Measurements from ENCODE around the gene SYNM. TPM values are rescaled to one million over a fixed set of nuclear protein-coding genes. Genes with fewer than 3 reads are reported as not detected.

Gene SYNM
- total RNA-seq, 2 experiments from 2014 or later: 0.11 TPM

GRCh38 chr15:99113547-99114271 lies 8.8 kb downstream of the SYNM start:
- no peaks in the 10 kb centered on the region for H3K36me3 ChIP-seq (ENCODE audit: insufficient read depth, low read length)
- no peaks in the 10 kb centered on the region for H3K9me3 Mint-ChIP-seq
- H3K9me3 ChIP-seq (ENCODE audit: control insufficient read depth in 1 of 2, insufficient read depth in 1 of 2, low read length in 2 of 2): no peaks in the 10 kb centered on the region
- no peak overlapping the region for H3K27ac Mint-ChIP-seq
- DNase-seq (no peak), ATAC-seq (ENCODE audit: poor library complexity) (no peak)
- POLR2A ChIA-PET: no interaction called here
- H3K36me3 Mint-ChIP-seq (ENCODE audit: low read depth): no peaks in the 10 kb centered on the region
- no peak for TF ChIP-seq CTCF (IDR thresholded peaks at IDR 0.05)
- no peak overlapping the region for H3K27ac ChIP-seq (ENCODE audit: low read depth in 1 of 2, low read length in 2 of 2)
- no peak overlapping the region for H3K4me3 Mint-ChIP-seq
- no peaks in the 10 kb centered on the region for H3K4me1 Mint-ChIP-seq (ENCODE audit: low read depth)
- H3K27me3 Mint-ChIP-seq: peaks cover 3% of the 10 kb centered on the region
- peaks cover 0 to 5% of the 10 kb centered on the region in 2 experiments for H3K27me3 ChIP-seq (ENCODE audit: control insufficient read depth in 1 of 2, insufficient read depth in 2 of 2, low read length in 2 of 2)
- CTCF ChIA-PET: no interaction called here
- intact Hi-C loops (cut with DNase I, micrococcal nuclease): no loop called here
- H3K4me3 ChIP-seq (ENCODE audit: low read length): no peak overlapping the region
- H3K4me1 ChIP-seq (ENCODE audit: insufficient read depth, low read length): no peaks in the 10 kb centered on the region

- TF ChIP-seq CTCF (IDR thresholded peaks at IDR 0.05): no peak
- intact Hi-C loops (cut with DNase I, micrococcal nuclease): no loop called here
- DNase-seq (no peak), ATAC-seq (ENCODE audit: poor library complexity) (no peak)
- no peaks in the 10 kb centered on the region for H3K36me3 ChIP-seq (ENCODE audit: insufficient read depth, low read length)
- Mint-ChIP-seq H3K27ac (no peak overlapping the region), H3K4me1 (ENCODE audit: low read depth) (no peaks in the 10 kb centered on the region), H3K27me3 (no peaks in the 10 kb centered on the region), H3K9me3 (no peaks in the 10 kb centered on the region), H3K4me3 (no peak overlapping the region), H3K36me3 (ENCODE audit: low read depth) (no peaks in the 10 kb centered on the region)
- H3K4me3 ChIP-seq (ENCODE audit: low read length): no peak overlapping the region
- CTCF ChIA-PET: no interaction called here
- H3K27me3 ChIP-seq (ENCODE audit: control insufficient read depth in 1 of 2, insufficient read depth in 2 of 2, low read length in 2 of 2): no peaks in the 10 kb centered on the region
- no peaks in the 10 kb centered on the region for H3K9me3 ChIP-seq (ENCODE audit: control insufficient read depth in 1 of 2, insufficient read depth in 1 of 2, low read length in 2 of 2)
- no peak overlapping the region for H3K27ac ChIP-seq (ENCODE audit: low read depth in 1 of 2, low read length in 2 of 2)
- no peaks in the 10 kb centered on the region for H3K4me1 ChIP-seq (ENCODE audit: insufficient read depth, low read length)
- POLR2A ChIA-PET: no interaction called here
Measured at GRCh38 chr15:99114511-99115299, 9.8 kb downstream of the SYNM start.

- no peak for ATAC-seq (ENCODE audit: poor library complexity)
- Mint-ChIP-seq H3K27ac (no peak overlapping the region), H3K36me3 (ENCODE audit: low read depth) (no peaks in the 10 kb centered on the region), H3K27me3 (no peaks in the 10 kb centered on the region), H3K4me3 (no peak overlapping the region), H3K9me3 (no peaks in the 10 kb centered on the region), H3K4me1 (ENCODE audit: low read depth) (no peaks in the 10 kb centered on the region)
- Histone ChIP-seq H3K27me3 (ENCODE audit: control insufficient read depth in 1 of 2, insufficient read depth in 2 of 2, low read length in 2 of 2) (no peaks in the 10 kb centered on the region), H3K27ac (ENCODE audit: low read depth in 1 of 2, low read length in 2 of 2) (no peak overlapping the region), H3K9me3 (ENCODE audit: control insufficient read depth in 1 of 2, insufficient read depth in 1 of 2, low read length in 2 of 2) (no peaks in the 10 kb centered on the region), H3K36me3 (ENCODE audit: insufficient read depth, low read length) (no peaks in the 10 kb centered on the region), H3K4me1 (ENCODE audit: insufficient read depth, low read length) (no peaks in the 10 kb centered on the region), H3K4me3 (ENCODE audit: low read length) (no peak overlapping the region)
- ChIA-PET CTCF (no interaction called here), POLR2A (no interaction called here)
- no peak for DNase-seq
- intact Hi-C loops (cut with DNase I, micrococcal nuclease): no loop called here
- no peak for TF ChIP-seq CTCF (IDR thresholded peaks at IDR 0.05)
Measured at GRCh38 chr15:99115300-99116215, 10.7 kb downstream of the SYNM start.
